ENCODE data around the gene FBXO39.
A peak's percentile ranks its signal among the peaks of the same experiment; 100 is the strongest.
"Not testable (repeated sequence)": the region's sequence is repeated elsewhere in the genome, so short reads cannot be mapped to it uniquely, and the experiment has no call there.

Gene FBXO39

DNA sequence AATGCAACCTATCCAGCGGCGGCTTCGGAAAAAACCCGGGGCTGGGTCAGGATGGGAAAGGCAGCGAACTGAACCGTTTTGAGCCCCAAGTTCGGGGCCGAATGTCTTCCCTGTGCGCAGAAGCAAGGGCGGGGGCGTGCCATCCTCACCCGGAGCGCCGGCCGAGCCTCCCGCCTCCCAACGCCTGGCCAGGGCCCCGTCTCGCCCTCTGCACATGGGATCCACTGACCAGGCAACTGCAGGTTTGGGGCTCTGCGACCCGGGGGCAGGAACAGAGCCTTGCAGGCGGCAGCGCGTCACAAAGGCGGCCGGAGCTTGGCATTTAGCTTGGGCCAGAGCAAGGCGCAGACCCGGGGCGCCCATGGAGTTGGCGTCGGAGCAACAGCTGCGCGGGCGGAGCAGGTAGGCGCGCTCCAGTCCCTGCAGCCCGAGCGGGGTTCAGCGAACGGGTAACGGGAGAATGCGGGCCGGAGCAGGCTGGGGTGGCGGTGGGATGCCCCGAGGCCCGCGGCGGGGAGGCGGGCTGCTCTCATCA is at the start of gene FBXO39:
TSS of gene FBXO39 (plus strand) at position 345 of the 535 bp plus-strand sequence. CDS start 3,654 bp downstream, outside the sequence.
- no peak for DNase-seq

DNA sequence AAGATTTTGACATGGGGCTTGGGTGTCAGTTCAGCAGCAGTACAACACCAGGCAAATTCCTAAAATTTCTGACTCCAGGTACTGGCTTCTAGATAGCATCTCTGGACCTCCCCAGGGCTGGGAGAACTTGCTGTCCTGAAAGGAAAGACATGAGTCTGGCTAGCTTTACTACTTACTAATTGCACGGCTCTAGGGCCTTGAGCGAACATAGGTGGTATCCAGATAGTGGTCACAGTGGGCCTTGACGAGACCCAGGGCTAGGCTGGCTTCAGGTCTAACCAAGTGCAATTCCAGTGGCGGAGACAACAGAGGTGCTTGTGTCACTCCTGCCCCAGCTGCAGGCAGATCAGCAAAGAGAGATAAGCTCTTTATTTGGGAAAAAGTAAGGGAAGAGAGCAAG is 46.5 kb upstream of the FBXO39 start:
- DNase-seq = no peak

DNA sequence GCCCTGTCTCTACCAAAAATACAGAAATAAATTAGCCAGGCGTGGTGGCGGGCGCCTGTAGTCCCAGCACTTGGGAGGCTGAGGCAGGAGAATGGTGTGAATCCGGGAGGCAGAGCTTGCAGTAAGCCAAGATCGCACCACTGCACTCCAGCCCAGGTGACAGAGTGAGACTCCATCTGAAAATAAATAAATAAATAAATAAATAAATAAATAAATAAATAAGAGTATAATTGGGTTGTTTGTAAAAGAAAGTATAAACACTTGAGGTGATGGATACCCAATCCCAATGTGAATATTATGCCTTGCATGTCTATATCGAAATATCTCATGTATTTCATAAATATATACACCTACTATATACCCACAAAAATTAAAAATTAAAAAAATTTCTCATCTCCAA is 29.4 kb upstream of the FBXO39 start:
- DNase-seq = not testable (repeated sequence)

DNA sequence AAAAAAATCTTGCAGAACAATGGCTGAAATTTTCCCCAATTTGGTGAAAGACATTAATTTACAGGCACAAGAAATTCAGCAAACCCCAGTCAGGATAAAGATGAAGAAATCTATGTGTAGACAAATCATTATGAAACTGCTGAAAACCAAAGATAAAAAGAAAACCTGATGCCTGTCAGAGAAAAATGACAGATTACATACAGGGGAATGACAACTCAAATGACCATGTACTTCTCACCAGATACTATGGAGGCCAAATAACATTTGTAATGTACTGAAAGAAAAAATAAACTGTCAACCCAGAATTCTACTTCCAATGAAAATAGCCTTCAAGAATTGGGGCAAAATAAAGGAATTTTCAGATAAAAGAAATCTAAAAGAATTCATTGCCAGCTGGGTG is 27.4 kb upstream of the FBXO39 start:
- DNase-seq = no peak

DNA sequence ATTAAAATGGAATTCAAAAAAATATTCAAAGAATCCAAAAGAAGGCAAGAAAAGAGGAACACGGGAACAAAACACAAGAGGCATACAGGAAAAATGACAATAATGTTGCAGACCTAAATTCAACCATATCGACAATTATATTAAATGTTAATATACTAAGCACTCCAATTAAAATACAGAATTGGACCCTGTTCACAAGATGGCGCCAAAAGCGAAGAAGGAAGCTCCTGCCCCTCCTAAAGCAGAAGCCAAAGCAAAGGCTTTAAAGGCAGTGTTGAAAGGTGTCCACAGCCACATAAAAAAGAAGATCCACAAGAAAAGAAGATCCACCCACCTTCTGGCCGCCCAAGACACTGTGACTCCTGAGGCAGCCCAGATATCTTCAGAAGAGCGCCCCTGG is 26.5 kb upstream of the FBXO39 start:
- DNase-seq = no peak

DNA sequence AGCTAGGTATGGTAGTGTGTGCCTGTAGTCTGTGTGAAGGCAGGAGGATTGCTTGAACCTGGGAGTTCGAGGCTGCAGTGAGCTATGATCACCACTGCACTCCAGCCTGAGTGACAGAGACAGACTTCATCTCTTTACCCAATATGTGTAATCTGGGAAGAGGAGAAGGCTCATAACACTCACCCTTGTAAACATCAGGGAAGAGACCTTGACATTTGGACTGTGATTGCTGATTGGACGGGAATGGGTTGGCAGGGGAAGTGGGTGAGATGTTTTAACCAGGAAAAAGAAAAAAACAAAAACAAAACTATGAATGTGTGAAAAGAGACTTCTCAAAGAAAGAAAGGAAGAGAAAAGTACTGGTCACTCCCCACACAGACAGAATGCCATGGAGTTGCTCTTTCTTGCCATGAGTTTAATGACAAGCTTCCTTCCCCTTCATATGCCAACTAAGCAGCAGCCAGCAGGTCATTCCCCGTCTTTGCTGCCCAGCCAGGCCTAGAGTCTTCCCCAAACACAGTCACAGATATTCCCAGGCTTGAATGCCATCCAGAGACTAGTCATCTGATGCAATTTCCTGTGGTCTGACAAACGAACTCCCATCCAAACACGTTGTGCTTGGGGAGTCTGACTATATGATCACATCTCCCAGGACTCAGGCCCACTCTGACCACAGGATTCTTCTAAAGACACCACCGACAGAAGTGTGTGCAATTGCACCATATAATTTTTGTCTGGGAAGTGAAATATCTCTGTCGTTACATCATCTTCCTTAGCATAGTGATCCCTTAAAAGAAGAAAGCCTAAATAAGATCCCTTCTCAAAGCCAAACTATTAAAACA is 23.7 kb upstream of the FBXO39 start:
- DNase-seq = no peak

DNA sequence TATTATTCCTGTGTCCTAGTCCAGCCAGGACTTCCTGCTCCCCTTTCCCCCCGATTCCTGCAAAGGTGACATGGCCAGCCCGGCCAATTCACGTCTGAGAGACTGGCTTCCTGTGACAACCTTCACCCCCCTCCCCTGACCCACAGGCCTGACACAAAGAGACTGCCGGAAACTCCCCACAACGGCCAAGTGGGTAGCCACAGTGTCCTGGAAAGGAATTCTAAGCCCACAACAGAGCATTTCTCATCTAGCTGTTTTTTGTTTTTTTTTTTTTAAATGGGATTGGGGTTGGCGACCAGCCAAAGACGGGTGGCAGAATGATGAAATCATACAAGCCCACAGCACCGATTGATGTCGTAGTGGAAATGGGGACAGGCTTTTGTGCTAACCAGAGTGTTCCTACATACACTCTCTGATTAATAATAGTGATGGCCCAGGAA is 23.0 kb upstream of the FBXO39 start:
- no peak for DNase-seq

DNA sequence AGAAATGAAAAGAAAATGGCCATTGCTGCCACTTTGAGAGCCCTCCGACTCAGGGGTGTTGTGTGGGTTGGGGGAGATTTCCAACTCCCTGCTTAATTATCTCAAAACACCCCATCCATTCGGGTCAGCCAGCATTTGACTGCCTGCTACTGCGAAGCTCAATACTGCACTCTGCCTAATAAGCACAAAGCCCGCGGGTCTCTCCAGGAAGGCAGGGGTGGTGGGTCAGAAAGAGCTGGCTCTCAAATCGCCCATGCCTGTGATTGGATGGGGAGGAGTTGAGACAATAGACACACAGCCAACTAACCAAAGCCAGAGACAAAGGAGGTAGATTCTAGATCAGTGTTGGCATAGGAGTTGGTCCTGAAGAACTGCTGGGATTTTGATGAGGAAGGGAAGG is 22.5 kb upstream of the FBXO39 start:
- DNase-seq = no peak

DNA sequence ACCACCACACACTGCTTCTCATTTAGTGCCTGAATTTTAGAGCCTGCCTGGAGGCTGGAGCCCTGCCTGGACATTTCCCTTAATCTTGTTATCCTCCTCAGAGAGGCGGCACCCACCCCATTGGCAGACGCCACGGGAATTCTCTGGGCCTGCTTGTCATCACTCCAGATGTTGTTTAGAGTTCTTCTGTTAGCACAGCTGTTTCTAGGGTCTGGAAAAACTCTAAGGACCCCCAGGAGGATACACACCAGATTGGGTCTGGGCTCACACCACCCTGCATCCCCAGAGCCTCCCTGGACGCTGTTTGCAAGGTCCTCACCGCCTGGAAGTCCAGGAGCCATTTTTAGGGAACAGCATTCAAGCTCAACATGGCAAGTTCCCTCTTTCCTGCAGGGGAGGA is 20.7 kb upstream of the FBXO39 start:
- DNase-seq = no peak

DNA sequence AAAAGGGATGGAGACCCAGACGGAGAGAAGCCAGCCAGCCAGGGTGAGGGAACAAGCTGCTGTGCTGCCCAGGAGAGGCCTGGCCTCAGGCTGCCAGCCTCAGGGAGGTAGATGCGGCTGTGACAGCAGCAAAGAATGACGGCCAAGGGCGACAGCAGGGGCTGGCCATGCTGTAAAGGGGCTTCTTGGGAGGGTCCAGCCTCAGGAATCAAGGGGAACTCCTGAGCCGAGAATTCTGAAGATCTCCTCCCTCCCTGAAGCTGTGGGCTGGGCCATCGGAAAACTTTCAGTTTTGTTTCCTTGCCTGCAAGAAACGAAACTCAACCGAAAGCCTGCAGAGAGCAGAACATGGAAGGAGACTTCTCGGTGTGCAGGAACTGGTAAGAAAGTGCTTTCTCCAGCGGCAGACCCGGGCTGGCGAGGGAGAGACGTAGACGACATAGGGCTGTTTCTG is 20.3 kb upstream of the FBXO39 start, which contains the start of gene XAF1:
TSS of gene XAF1 (plus strand) at position 316 of the 454 bp plus-strand sequence. CDS start at position 349, 33 bp downstream.
- DNase-seq = peak; percentile 24

DNA sequence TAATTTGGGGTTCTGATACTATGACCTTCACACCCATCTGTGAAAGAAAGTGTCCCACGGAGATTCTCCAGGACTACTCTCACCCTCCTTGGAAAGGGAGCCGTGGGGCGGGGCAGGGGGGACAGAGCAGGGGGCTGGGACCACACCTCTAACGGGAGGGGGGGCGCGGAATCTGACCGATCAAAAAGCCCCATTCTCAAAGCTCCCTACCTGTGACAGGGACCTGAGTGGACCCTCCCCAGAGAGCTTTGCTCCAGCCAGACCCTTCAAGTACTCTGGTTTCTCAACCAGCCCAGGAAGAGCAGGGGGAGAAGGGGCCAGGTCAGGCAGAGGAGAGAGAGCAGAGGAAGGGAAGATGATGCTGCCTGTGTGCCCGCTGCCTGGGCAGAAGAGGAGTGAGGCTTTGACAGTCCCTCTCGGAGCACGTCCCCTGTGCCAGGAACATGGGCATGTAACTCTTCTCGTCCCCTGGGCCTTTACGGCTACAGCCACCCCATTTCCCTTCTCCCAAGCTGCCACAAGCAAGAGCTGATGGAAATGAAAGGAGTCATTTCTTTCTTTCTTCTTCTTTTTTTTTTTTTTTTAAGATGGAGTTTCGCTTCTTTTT is 19.5 kb upstream of the FBXO39 start:
- no peak for DNase-seq

DNA sequence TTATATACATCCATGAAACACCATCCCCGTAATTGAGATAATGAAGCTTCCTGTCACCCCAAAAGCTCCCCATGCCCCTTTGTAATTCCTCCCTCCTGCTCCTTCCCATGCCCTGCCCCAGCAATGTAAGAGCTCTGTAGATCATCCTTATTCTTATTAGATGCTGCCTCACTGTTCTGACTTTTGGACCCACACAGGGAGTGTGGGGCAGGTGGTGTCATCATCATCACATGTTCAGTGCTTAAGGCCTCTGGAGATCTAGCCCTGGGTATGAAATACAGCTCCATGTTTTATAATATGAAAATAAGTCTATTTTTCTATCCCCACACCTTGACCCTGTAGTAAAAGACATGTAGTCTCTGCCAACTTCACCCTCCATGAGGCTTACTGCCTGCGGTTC is 18.3 kb upstream of the FBXO39 start:
- DNase-seq = no peak

DNA sequence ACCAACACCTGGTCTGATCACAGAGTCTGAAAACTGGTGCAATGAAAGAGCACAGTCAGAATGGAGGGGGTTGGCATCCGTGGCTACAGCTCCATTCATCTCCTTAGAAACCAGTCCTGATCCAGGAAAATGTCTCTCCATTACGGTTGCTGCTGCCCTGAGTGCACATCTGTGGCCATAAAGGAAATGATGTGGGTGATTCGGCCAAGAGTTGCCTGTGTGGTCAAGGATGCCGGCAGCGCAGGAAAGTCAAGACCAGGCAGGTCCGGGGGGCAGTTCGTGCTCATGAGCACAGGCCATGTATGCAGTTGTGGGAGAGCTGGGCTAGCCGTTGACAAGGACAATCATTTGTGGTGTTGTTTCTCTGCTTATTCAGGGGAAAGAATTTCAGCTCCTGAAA is 14.2 kb upstream of the FBXO39 start:
- no peak for DNase-seq

DNA sequence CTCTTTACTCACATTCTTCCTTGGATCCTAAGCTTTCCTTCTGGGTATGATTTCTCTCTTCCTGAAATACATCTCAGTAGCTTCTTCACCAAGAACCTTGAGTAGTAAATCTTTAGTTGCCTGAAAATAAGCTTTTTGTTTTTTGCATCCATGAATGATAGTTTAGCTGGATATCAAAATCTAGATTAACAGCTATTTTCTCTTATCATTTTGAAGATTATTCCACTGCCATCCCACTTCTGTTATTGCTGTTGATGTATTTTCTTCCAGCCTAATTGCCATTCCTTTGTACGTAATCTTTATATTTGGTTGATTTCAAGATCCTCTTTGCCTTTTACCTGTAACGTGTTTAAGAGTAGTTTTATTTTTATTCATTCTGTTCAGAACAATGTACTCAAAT is 7.6 kb upstream of the FBXO39 start:
- no peak for DNase-seq

DNA sequence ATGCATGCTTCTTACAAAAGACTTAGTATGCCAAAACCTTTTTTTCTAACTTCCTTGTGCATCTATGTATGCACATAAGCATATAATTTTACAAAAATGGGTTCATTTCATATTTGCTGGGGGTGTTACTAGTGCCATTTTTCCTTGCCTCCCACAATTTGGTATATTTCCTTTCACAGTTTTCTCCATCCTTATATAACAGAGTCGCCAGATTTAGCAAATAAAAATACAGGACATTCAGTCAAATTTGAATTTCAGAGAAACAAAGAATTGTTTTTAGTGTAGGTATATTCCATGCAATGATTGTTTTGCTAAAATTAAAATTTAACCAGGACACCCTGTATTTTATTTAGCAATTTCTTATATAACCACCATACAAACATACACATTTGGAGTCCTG is 4.0 kb upstream of the FBXO39 start:
- DNase-seq = no peak

DNA sequence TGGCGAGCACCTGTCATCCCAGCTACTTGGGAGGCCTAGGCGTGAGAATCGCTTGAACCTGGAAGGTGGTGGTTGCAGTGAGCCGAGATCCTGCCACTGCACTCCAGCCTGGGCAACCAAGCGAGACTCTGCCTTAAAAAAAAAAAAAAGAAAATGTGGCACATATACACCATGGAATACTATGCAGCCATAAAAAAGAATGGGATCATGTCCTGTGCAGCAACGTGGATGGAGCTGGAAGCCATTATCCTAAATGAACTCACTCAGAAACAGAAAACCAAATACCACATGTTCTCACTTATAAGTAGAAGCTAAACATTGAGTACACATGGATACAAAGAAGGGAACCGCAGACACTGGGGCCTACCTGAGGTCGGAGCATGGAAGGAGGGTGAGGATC is 1.1 kb upstream of the FBXO39 start:
- not testable (repeated sequence) for DNase-seq

DNA sequence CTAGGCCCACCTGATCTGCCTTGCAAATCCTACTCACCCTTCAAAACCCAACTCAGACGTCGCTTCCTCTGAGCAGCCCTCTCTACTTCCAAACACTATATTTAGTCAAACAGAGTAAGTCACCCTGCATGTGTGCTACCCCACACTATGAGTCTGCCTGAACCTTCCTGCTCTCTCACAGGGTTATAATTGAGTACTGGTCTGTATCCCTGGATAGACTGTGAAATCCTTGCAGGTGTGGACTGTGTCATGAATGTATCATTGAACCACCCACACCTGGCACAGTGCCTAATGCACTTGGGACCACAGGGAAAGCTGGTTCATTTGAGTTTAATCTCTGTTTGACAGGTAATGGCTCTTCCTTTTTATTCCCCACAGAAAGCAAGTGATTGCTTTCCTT is 3.4 kb downstream of the FBXO39 start:
- DNase-seq = no peak

DNA sequence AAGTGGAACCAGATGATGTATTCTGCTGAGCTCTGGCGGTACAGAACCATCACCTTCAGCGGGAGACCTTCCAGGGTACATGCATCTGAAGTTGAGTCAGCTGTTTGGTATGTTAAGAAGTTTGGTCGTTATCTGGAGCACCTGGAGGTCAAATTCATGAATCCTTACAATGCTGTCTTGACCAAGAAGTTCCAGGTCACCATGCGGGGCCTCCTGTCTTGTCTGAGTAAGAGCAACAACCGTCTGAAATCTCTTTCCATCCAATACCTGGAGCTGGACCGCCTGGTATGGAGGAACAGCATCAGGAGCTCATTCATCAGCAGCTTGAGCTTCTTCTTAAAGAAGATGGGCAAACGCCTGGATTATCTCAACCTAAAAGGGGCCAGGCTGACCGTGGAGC is 4.0 kb downstream of the FBXO39 start:
- DNase-seq = no peak

DNA sequence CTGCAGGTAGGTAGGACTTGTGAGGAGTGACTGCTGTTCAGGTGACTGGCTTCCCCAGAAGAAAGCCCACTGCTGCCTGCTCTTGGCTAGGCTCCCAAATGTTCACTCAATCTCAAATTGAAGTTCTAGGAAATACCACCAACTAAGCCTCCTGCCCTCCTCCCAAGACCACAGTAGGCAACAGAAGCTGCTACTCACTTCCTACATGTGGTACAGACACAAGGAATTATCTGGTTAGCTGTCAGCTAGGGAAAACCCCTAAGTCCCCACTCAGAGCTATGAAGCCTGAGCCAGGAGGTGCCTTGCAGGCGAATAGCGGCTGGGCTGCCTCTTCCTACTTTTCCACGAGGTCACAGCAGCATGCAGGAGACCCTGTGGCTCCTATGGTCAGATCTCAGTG is 4.9 kb downstream of the FBXO39 start:
- DNase-seq = no peak

DNA sequence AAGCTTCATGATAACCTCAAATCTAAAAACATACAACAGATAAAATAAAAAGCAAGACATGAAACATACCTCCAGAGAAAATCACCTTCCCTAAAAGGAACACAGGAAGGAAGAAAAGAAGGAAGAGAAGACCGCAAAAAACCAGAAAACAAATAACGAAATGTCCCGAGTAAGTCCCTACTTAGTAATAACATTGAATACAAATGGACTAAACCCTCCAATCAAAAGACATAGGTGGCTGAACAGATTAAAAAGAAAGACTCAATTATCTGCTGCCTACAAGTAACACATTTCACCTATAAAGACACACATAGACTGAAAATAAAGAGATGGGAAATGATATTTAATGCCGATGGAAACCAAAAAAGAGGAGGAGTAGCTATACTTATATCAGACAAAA is 6.2 kb downstream of the FBXO39 start:
- no peak for DNase-seq

DNA sequence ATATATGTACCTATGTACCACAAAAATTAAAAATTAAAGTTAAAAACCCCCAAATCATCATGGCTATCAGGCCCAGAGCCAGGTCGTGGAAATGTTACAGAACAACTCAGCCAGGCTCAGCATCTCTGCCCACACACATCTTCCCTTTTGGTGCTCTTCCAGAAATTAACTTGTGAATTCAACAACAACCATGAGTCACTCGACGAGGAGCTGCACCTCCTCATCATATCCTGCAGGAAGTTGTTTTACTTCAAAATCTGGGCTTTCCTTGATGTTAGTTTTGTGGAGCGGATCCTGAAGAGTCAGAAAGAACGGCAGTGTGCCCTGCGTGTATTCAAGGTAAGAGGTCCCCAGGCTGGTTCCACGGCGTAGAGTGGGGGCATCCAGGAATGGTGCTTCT is 10.6 kb downstream of the FBXO39 start:
- no peak for DNase-seq

DNA sequence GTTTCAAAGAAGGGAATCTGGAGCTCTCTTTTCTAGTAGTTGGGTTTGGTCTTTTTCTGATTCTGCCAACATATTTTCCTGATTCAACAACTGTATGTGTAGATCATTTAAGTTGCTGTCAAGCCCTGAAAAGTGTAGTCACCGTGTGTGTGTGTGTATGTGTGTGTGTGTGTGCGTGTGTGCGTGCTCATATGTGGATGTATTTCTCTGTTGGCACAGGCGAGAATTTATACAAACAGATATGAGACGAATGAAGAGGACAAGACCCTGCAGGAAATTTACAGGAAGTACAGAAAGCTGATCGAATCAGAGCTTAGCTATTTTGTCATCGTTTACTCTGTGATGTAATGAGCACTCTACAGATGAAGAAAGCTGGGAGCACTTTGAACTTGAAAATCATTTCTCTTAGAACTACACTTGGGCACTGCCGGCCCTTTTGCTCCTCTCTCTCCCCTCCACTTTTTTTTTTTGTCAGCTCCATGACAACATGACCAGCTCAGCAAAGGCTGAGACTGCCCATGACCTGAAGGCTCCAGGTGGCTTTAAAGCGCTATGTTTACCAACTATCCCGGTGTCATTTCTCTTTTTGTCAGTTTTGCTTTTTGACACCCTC is 11.2 kb downstream of the FBXO39 start:
- DNase-seq = no peak

DNA sequence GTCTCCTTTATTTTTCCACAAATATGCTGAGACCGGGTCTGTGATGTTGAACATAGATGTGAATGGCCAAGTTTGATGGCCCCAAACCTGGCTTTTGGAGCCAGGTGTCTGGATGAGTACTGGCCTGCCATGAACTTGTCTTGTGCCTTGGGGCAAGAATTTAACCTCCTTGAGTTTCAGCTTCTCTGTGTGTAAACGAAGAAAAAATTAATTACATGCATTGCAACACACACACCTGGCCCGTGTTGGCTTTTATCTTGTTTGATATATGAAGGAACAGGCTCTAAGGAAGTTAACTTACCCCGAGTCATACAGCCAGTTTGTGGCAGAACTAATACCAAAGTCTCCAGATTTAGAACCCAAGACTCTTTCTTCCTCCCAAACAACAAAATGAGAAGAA is 13.1 kb downstream of the FBXO39 start:
- DNase-seq = no peak

All from DMS53 (cell line).